Measurements from ENCODE around the gene NHSL1.

NHSL1 gene

DNA sequence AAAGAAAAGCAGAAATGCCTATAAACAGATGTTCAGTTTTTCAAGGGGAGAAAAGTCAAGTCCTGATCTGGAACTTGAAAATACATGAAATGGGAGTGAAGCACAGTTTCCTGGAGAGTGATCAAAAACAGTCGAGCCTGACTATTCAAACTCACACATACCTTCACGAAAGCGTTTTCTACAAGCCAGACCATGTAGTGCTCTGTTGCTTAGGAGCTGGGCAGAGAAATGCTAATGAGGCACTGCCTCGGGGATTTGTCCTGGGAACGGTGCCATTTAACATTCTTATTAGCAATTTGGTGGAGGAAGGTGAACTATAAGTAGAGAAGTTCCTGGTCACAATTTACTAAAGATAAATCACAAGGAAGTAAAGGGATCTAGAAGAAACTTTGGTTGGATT, 5.9 kb downstream of the NHSL1 start:
- DNase-seq (ENCODE audit: low read depth in 2 of 2), result no peak

DNA sequence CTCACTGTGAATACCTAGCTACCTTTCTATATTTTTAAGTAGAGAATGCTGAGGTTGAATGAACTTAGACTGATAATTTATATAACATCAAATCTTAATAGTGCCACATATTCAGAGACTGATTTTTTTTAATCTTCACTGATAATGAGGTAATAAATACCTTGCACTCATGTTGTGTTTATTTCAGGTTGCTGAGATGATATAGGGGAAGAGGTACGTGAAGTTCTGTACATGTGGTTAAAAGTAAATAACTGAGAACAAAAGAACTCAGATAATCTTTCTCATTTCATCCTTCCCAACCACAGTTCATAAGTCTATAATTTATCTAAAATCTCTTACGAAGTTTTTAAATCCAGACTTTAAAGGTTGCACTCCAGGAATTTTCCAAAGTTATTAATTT, 6.4 kb downstream of the NHSL1 start:
- no peak for DNase-seq (ENCODE audit: low read depth in 2 of 2)

DNA sequence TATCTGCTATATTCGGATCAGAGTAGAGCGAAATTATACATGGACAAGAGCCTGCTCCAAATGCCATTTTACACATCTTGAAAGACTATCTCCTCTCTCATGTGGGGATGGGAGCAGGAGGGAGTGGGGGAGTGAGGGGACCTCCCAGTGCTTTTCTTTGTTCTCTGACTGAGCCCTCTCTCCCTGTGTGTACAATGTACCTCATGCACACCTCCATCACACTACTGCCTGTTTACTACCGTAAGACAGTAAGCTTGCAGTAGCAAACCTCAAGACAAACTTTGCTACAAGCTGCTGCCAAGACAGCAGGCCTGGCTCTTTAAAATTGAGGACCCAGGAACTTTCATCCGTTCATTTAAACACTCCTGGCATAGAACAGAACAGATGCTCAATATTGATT, 7.2 kb downstream of the NHSL1 start:
- DNase-seq (ENCODE audit: low read depth in 2 of 2), result no peak

DNA sequence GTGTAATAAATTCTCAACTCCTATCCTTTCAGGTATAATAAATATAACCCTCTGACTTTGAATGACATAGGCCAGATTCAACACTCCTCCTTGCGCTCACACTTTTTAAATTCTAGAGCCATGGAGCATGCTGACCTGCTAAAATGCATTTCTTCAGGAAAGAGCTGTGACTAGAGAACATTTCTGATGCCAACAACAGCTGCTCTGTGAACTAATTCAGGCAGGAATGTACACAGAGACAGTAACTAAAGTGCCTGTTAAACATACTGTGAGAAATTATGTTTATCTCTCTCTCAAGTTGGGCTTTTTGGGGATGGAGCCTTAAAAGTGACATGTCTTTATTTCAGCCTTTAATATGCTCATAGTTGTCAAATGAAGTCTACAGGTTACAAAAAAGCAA, 8.3 kb downstream of the NHSL1 start:
- DNase-seq (ENCODE audit: low read depth in 2 of 2), result no peak

DNA sequence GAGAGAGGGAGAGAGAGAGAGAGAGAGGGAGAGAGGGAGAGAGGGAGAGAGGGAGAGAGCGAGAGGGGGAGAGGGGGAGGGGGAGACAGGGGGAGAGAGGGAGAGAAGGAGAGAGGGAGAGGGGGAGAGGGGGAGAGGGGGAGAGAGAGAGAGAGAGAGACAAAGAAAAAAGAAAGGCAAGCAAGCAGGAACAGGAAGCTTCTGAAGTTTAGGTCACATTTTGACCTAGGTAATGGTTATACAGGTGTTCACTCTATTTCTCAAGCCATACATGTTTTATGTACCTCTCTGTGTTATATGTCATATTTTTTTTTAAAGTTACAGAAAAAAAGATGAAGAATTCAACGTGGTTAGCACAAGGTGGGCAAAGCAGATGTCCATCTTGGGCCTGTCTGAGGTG, 9.4 kb downstream of the NHSL1 start:
- DNase-seq (ENCODE audit: low read depth in 2 of 2), result no peak

DNA sequence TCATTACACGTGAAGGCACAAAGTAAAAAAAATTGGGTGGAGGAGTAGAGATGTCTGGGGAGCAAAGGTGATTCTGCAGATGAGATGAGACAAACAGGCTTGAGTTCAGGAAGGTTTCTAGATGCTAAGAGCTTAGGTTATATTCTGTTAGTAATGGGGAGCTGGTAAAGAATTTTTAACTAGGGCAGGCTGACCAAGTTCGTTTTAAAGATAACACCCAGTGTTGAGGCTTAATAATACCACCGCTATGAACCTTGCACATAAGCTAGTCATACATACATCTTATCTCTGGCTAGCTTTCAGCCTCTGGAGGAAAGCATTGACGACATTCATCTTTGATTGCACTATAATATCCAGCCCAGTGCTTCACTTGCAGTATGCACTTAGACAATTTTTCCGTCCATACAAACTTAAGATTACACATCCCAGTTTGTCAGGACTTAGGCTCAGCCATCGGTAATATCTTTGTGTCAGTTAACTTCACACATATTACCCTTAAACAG, 12.1 kb downstream of the NHSL1 start:
- DNase-seq (ENCODE audit: low read depth in 2 of 2), result no peak

DNA sequence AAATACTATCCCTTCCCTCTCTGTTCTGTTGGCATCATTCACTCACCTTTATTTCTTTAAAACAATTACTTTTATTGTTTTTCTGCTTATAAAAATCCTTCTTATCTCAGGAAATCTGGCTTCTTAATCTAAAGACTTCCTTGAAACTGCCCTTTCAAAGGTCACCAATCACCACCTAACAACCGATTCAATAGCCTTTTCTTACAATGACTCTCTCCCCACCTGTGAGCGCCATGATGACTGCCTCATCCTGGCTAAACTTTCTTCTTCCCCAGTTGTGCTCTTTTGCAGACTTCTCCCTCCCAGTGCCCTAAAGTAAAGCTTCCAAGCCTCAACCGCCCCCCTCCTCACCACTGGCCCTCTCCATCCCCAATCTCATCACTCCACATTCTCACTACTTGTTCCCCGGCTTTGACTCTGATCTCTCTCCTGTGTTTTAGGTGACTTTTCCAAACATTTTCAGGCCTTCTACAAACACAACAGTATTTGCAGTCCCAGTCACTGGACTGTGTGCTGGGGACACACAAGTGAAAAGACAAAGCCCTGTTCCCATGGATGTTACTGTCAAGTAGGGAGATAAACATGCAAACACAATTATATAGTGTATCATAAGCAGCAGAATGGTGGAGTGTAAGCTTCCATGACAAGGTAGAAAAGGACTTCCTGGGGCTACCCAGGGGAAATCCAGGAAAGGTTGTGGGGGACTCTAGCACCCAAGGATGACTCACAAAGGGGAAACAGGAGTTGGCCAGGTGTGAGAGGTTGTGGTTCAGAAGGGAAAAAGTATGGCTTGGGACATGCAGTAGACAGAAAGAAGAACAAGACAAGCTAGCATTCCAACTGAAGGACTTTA, 12.8 kb downstream of the NHSL1 start:
- DNase-seq (ENCODE audit: low read depth in 2 of 2), result no peak

DNA sequence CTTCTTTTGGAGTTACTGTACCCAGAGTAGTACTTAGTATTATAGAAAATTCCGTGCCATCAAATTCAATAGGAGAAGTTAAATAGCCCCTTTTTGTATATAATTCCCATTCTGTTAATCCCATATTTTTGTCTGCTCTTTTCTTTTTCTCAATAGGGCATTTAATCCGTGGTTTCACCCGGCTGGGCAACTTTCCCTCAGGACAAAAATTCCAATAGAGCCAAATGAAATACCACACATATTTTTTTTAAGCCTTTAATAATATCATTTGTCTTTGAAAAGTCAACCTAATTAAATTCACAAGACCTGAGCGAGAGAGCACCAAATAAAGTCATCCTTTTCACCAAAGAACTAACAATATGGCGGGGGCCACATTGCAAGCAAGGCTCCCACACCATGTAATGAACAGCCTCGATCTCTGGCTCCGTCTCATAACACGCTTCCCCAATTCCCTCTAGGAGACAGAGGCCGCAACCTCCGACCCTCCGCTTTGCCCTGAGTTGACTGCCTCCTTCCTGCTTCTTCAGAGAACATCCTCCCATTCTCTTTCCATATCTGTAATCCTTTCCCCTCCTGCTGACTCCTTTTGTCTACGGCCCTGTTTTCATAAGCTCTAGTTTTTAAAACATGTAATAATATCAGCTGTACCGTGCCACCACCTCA, 13.6 kb downstream of the NHSL1 start:
- no peak for DNase-seq (ENCODE audit: low read depth in 2 of 2)

DNA sequence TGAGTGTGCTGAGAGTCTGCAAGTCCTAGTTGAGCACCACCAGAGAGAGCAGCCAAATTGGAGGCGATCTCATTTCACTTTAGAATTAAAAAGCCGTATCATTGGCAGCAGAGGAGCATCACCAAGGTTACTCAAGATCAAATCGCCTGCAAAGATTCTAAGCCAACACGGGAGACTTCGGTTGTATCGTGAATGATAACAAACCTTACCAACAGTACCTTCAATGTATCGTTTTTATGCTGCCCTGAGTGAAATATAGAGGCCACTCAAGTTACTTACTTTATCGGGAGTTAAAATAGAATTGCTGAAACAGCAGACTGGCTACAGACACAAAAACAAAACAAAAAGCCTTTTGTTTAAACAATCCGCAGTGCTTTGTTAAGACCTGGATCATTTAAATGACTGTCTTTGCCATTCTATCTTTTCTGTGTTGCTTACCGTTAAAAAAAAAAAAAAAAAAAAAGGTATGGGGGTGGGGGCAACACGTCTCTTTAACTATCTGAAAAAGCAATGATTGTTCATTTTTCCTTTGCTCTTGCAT, 14.2 kb downstream of the NHSL1 start:
- no peak for DNase-seq (ENCODE audit: low read depth in 2 of 2)

DNA sequence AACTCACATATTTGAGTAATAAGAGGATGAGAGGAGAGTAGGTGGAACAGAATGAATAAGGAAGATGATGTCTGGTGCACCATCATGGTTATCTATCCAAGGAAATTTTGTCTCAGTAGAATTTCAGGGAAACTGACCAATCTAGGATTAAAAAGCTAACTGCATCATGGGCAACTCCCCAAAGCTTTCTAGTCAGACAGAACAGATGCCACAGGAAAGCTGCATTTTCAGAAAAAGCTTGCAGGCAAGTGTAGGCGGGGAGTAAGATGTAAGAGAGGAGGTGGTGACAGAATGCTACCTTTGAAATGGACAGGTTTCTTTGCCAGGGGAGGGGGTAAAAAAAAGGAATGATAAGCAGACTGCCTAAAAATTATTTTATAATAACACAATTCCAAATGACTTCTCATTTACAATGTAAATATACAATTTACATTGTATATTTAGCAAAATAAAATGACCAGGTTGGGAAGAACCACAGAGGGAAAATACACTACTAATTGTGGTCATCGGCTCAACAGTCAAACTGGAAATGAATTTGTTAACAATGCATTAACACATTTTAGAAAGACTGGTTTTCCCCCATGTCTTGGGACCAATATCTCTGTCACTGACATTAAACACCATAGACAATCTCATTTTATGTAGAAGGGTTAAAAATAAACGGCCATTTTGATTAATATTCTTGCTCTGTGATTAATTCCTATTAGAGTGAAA, 15.1 kb downstream of the NHSL1 start:
- DNase-seq (ENCODE audit: low read depth in 2 of 2), result no peak

DNA sequence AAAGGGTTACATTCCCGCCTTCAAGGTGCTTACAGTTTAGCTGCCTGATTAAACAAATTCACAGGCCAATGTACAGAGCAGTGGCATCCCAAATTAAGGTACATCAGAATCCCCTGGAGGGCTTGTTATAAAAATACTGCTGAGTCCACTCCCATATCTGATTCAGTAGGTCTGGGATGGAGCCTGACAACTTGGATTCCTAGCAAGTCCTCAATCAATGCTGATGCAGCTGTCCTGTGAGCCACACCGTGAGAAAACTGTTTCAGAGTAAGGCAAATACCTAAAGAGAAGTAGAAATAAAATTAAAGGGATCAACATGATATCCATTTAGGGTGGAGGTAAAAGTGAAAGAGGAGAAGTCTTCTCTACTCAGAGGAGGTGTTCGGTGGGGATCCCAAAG, 16.5 kb downstream of the NHSL1 start:
- no peak for DNase-seq (ENCODE audit: low read depth in 2 of 2)

DNA sequence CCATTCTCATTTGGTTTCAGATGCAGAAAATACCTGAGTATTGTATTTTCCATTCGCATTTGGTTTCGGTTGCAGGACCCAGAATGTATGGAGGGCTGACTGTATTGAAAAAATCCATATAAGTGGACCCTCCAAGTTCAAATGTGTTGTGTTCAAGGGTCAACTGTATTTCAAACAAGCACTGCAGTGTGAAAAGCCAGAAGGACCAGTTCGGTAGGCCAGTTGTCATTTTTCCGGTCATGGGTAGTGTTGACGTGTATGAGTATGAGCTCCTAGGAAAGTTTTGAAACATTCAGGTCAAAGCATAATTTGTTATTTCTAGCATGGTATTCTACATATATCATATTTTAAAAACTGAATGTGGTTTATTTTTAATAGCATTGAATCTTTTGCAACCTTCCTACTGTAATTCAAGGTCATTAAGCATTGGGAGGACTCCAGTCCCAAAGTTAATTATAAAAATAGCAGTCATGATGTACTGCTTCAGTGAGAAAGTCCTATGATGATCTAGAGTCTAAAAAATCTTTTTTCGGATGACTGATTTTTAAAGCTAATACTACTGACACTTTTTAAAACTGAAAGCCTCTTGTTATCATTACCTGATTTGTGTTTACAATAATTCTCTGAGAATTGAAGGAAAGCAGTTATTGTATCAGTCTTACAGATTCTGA, 18.9 kb downstream of the NHSL1 start:
- DNase-seq (ENCODE audit: low read depth in 2 of 2), result no peak

DNA sequence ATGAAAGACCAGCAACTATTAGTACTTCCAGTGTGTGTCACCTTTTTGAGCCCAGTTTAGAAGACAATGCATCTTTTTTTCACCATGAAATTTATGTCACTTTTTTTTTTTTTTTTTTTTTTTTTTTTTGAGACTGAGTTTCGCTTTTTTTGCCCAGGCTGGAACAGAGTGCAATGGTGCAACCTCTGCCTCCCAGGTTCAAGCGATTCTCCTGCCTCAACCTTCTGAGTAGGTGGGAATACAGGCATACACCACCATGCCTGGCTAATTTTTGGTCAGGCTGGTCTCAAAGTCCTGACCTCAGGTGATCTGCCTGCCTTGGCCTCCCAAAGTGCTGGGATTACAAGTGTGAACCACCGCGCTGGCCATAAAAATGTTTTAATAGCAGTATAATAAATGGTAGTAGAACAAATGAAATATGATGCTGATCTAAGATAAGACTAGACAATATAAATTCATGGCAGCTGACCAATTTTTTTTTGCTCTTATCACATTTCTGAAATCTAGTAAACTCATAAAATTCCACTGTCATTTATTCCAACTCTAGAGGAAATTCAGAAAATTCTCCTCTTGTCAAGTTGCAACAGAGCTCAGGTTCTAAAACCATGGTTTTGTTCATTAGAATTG, 21.3 kb downstream of the NHSL1 start:
- DNase-seq (ENCODE audit: low read depth in 2 of 2), result no peak

DNA sequence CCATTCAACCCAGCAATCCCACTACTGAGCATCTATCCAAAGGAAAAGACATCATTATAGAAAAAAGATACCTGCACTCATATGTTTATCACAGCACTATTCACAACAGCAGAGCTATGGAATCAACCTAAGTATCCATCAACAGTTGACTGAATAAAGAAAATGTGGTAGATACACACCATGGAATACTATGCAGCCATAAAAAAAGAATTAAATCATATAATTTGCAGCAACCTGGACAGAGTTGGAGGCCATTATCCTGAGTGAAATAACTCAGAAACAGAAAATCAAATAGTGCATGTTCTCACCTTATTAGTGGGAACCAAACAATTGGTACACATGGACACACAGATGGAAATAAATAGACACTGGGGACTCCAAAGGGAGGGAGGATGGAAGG, 23.2 kb downstream of the NHSL1 start:
- DNase-seq (ENCODE audit: low read depth in 2 of 2), result no peak

DNA sequence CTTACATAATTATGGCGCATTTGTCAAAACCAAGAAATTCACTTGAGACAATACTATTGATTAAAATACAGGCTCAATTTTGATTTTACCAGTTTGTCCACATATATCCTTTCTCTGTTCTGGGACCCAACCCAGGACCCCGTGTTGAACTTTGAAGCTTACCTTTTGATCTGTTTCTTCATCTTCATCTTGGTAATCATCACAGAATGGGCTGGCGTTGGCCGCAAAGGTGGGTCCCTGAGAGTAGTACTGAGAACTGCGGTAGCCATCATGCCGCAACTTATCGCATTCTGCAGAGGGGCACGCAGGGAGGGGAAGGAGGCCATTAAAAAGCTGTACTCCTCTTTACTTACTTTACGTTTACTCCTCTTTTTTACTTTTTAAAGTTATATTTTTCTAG, 26.1 kb downstream of the NHSL1 start:
- DNase-seq (ENCODE audit: low read depth in 2 of 2), result no peak

DNA sequence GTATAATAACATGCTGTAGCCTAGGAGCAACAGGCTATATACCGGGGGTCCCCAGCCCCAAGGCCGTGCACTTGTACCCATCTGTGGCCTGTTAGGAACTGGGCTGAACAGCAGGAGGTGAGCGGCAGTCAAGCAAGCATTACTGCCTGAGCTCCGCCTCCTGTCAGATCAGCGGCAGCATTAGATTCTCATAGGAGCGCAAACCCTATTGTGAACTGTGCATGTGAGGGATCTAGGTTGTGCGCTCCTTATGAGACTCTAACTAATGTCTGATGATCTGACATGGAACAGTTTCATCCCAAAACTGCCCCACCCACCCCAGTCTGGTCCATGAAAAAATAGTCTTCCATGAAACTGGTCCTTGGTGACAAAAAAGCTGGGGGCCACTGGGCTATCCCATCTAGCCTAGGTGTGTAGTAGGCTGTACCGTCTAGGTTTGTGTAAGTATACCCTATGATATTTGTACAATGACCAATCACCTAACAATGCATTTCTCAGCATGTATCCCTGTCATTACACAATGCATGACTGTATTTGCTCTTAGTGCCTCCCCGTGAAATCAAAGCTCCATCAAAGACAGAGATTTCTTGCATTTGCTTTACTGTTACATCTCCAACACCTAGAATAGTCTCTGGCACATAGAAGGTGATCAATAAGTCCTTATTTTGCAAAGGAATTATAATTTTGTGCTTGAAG, 30.8 kb downstream of the NHSL1 start:
- no peak for DNase-seq (ENCODE audit: low read depth in 2 of 2)

DNA sequence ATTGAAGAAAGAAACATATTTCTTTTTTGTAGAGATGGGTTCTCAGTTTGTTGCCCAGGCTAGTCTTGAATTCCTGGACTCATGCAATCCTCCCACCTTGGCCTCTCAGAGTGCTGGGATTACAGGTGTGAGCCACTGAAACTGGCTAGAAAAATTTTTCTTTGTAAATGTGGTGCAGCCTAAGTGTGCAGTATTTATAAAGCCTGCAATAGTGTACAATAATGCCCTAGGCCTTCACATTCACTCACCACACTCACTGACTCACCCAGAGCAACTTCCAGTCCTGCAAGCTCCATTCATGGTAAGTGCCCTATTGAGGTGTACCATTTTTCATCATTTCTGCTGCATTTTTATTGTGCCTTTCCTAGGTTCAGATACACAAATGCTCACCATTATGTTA, 31.4 kb downstream of the NHSL1 start:
- no peak for DNase-seq (ENCODE audit: low read depth in 2 of 2)

DNA sequence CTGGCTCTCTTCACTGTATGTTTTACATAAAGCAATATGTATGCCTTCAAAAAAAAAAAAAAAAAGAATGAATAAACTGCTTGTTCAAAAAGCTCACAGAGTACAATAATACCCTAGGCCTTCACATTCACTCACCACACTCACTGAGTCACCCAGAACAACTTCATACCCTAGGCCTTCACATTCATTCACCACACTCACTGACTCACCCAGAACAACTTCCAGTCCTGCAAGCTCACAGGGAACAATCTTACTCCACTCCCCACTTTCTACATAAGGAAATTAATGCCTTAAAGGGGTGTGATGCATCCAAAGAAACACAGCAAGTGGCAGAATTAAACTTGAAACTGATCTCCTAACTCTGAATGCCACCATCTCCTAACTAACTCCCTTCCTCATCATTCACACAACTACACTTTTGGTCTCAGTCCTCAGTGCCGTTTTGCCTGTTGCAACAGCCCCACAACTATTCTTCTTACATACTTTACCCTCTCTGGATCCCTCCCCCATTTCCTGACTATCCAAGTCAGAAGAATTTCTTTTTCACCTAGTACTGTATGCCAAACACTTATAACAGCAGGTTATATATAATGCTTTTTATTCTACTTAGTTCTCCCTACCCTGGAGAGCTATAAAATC, 34.2 kb downstream of the NHSL1 start:
- DNase-seq (ENCODE audit: low read depth in 2 of 2), result no peak

DNA sequence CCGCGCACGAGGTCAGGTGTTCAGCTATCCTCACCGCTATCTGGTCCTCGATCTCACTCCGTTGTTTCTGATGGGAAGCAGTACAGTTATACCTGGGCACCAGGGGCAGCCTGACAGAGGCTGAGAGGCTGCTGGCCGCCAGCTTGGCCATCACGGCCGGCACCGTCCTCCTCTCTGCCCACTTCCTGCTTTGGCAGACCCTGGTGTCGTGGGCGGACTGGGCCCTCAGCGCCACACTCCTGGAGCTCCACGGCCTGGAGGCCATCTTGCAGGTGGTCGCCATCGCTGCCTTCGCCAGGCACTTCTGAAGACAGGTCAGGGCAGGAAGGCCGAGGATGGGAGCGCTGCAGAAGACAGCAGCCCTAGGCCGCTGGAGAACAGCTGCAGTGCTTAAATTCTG, 35.2 kb downstream of the NHSL1 start:
- no peak for DNase-seq (ENCODE audit: low read depth in 2 of 2)

DNA sequence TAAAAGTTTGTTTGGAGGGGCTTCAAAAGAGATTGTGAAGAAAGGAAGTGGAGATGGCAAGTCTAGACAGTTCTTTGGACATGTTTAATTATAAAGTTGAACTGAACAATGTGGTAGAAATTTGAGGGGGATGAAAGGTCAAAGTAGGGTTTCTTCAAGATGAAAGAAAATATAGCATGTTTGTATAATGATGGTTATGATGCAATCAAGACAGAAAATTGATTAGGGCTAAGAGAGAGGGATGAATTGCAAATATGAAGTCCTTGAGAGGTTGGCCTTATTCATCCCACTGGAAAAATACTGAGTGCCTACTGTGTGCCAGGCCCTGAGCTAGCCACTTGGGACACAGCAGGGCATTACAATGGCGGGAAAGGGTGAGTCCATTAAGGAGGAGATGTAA, 37.6 kb downstream of the NHSL1 start:
- no peak for DNase-seq (ENCODE audit: low read depth in 2 of 2)

Measured in stimulated activated CD8-positive, alpha-beta memory T cell treated with anti-CD3 and anti-CD28 coated beads, Interleukin-15, amount 100 ng/mL, for 4 hours (primary cell).